Kidney capillary endothelial cell (primary cell): ENCODE measurements around the gene ZIC5.

Experiments
- DNase-seq: peaks from one replicate; pipeline ENCODE4 v3.0.0-alpha.2; 2018; ENCODE audit warnings: low spot score

ZIC5 gene

DNA sequence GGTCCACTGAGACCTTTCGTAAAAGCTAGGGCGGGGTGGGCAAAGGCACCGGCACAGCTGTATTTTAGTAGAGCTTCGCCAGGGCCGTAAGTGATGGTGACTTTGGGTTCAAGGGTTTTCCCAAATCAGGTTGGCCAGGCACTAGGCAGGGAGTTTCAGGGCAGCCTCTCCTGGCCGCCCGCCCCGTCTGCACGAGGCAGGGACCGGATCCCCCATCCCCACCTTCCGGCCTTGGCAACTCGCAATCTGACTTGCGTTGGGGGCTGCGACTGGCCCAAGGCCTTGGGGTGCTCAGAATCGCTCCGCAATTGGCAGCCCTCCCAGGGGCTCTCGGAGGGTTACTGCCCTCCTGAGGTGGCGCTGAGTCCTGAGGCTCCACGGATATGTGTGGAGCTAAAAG, 4.1 kb upstream of the ZIC5 start:
- no peak for DNase-seq

DNA sequence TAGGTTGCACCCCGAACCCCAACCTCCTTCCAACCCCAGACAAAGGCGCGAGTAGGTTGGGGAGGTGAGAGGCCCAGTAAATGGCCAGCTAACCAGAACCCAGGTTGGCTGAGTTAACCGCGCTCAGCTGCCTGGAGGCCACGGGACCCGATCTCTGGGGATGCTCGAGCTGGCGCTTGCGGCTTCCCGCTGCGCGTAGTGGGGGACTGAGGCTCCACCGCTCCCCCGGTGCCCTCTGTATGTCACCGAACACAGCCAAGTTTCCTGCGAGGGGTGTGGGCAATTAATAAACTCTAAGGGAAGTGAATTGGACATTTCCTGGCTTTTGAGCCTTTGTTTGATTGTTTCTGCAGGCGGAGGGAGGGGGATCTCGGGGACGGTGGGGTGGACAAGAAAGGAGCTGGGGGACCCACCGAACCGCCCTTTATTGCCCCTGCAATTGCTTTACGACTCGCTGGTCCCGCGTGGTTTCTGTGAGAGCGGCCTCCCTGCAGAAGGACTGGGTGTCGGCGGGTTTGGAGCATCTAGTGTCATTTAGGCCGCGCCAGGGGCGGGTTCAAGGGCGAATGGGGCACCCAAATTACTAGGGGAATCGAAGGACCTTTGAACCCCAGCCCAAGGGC, 3.5 kb upstream of the ZIC5 start:
- DNase-seq: no peak

DNA sequence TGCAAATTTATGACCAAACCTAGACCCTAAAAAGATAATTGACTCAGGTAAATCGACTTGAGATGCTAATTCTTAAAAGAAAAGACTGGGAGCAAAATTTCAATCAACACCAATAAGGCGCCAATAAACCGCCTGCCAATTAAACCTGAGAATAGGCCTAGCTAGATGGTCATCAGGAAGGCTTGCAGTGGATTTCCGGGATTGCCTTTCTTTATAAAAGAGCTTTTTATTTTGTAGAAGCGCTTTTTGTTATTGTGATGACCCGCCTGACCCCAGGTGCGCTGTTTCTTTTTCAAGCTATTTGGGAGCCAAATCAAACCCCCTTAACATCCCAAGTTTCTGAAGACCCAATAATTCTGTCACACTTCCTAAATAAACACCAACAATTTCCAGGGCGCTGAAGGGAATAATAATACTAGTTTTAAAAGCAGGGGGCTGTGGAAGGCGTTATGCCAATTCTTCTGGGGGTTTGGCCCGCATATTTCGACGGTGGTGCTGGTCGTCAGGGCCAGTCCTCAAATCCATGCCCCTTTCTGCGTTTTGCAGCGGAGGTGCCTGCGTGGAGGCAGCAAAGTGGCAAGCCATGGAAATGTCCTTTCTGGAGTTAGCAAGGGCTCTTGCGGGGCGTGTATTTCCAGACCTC, 2.9 kb upstream of the ZIC5 start:
- no peak for DNase-seq

DNA sequence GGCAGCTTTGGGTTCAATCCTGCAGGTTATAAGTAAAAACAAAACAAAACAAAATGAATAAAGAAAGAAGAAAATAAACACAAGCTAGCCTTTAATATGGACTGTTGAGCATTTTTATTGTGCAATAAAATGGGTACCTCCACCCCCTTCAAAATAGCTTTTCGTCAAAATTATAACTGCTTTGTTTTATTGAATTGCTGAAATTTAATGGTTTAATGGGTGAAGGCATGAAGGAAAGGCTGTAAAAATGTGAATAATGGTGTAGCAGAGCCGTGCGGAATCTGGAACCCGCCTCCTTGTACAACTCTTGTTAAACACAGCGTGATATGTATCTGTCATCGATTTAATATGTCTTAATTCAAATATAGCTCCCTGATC, 2.2 kb upstream of the ZIC5 start:
- no peak for DNase-seq

DNA sequence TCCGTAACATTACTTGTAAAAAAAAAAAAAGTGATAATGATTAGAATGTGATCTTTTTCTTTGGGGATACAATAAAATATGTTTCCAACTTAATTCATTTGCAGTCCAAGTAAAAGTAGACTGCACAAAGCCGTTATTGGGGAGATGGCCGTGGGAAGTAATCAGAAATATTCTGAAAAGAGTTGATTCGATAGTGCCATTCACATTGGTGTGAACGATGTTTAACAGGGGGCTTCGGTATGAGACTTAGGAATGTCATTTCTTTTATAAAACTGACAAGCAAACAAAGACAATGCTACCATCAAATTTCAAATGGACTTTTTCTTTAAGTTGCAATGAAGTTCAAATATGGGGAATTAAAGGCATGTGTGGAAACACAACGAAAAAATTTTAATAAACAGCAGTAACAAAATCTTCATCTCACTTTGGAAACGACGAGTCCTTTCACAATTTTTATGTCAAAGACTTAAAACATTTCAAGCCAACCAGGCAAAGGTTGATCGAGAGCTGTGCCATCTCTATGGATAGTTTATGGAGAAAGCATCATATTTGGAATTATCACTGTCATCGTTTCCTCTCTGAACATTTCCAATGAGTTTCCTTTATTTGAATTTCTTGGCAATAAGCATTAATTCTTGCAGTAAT, 1.7 kb upstream of the ZIC5 start:
- no peak for DNase-seq

DNA sequence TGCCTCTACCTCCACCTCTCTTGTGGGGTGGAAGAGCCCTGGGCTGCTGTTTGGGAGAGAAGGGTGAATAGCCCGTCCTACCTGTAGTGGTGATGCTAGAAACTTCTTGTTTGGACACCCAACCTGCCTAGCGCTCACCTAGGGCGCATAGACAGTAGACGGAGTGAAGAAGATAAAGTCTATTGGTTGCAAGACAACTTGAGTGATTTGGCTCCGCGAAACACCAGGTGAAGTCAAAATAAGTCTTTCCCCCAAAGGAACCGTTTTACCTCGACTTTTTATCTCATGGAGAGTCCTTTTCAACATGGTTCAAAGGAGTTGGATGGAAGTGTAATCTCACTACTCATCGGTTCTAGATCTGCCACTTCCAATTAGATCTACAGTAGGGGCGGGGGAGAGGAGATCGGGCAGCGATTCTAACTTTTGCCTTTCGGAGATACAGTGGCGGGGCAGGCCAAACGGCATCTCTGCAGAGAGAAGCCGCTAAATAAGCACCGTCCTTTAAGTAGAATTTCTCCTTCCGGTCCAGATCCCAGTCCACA, 694 bp upstream of the ZIC5 start:
- DNase-seq: no peak

DNA sequence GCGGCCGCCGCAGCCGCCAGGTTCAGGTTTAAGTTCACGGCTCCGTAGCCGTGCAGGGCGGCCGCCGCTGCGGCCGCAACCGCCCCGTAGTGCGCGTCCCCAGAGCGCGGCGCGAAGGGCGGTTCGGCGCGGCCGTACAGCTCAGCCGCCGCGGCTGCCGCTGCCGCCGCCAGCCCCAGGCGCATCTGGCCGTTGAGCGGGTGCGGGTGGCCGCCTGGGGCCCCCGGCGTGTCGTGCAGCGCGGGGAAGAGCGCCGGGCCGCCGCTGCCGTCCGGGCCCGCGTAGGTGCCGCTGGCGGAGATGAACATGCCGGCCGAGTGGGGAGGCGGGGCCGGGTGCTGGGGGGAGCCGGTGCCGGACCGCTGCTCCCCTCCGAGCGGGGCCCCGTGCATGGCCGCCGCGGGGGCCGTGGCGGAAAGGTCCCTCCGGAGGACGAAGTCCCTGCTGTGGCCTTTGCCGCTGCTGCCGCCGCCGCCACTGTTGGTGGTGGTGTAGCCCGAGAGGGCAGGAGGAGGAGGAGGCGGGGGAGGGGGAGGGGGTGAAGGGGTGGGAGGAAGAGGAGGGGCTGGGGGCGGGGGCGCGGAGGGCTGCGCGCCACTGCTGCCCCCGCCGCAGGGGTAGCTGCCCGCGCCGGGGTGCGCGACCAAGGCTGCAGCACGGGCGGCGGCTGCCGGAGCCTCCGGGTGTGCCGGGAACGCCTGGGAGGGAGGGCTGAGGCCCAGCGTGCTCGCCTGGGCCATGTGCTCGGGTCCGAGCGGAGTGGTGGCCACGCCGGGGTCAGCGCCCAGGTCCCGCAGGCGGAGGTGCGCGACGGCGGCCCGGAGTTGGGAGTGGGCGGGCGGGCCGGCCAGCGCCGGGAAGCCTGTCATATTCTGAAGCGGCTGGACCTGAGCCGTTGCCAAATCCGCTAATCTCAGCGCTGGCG, 654 bp downstream of the ZIC5 start:
- DNase-seq: no peak

DNA sequence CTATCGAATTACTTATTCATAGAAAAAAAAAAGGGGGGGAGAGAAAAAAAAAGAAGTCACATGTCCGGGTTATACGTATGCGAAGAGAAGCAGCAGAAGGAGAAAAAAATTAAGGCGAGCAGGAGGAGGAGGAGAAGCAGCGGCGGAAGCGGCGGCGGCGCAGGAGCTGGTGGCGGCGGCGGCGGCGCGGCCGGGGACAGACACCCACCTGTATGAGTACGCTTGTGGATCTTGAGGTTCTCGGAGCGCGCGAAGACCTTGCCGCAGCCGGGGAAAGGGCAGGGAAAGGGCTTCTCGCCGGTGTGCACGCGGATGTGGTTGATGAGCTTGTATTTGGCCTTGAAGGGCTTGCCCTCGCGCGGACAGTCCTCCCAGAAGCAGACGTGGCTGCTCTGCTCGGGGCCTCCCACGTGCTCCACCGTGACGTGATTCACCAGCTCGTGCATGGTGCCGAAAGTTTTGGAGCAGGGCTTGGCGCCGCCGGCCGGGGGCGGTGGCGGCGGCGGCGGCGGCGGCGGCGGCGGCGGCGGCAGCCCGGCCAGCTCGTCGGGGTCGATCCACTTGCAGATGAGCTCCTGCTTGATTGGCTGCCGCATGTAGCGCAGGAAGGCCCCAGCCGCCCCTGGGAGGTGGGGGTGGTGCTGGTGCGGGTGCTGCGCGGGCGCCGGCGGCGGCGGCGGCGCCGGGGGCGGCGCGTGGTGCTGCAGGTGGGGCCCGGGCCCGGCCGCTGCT, 1.5 kb downstream of the ZIC5 start:
- no peak for DNase-seq

DNA sequence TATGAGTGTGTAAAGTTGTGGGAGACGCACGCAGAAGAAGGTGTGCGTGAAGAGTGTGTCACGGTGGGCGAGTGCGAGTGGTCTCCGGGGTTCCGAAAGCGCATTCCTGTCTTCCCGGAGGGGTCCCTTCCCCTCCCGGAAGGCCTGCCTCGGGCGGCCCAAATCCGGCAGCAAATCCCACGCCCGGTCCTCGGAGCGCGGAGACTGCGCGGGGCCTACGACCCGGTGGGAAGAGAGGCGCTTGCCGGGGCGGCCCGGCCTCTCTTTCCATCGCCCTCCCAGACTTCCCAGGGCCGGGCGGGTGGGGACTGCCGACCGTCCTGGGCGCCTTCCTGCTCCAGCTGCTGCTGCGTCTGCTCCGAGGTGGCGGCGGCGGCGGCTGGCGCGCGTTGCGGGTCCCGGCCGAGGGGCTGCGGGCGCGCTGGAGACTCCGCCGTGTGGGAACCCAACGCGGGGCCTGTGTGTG, 2.1 kb downstream of the ZIC5 start:
- no peak for DNase-seq

DNA sequence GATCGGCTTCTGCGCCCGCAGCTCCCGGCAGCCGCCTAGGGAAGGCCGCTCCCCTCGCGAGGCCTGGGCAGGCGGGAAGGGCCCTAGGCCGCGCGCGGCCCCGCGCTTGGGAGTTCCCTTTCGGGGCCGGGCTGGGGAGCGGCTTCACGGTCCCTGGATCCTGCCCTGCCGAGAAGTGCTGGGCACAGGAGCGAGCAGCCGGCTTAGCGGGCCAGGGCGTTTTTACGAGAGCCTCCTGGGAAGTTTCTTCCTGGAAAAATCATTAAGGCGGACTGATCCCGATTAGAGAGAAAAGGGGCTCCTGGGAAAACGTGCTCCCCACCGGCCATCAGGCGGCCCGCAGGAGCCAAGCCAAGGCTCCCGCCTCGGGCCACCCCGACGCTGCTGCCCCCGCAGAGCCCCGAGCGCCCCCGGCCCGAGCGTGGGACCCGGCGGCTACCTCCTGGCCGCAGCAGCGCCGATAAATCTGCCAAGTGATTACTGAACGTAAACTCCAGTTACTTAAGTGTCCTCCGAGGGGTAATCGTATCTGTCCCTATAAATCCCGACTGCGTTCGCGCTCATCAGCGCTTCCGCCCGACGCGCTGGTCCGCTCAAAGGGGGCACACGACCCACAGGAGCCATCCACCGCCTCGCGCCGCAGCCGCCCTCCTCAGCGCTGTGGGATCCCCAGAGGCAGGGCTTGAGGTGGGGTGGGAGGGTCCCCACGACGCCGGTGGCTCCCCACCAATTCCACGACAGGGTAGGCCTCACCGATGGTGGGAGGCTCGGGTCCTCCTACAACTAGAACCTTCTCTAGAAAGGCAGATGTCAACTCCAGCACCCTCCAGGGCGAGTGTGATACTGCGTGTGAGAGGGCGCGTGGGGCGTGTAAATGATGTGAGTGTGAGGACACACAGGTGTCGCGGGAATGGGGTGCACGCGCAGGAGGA, 2.8 kb downstream of the ZIC5 start:
- DNase-seq: no peak

DNA sequence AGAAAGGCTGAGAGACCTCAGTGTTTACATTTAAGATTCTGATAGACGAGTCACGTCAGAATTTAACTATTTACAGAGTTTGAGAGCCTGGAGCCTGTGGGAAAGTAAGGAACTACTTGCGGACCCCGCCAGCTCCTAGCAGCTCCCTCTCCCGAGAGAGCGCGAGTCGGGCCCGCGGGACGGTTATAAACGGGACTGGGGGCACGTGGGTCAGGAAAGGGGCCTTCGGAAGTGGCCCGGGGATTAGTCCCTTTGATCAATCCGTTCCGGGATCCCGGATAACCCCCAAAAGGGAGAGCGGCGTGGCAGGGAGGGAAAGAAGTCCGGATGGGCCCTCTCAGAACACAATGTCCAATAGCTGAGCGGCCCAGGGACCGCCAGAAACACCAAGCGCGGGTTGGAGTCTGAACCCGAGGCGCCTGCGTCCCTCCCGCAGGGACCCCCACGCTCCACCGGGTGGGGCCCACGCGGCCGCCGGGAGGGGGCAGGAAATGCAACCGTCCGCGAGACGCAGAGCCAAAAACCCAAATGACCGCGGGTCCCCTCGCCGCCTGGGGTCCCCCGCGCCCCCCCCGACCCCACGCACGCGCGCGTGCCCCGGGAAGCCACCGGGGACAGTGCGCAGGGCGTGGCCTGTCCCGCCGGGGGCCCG, 3.6 kb downstream of the ZIC5 start:
- no peak for DNase-seq

DNA sequence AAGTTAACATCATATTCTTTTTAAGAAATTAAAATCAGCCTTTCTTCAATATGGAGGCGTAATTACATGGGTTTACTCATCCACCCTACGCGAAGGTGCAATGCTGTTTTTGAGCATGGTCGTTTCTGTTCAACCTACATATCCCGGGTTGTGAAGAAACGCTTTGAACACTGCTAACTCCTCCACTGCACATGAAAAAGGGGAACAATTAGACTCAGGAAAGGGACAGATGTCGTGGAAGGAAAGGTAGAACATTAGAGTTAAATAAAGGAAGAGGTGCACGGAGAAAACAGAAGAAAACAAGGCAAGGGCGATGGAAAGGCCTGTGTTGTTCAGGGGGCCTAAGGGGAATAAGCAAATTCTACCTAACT, 4.1 kb downstream of the ZIC5 start:
- DNase-seq: no peak

DNA sequence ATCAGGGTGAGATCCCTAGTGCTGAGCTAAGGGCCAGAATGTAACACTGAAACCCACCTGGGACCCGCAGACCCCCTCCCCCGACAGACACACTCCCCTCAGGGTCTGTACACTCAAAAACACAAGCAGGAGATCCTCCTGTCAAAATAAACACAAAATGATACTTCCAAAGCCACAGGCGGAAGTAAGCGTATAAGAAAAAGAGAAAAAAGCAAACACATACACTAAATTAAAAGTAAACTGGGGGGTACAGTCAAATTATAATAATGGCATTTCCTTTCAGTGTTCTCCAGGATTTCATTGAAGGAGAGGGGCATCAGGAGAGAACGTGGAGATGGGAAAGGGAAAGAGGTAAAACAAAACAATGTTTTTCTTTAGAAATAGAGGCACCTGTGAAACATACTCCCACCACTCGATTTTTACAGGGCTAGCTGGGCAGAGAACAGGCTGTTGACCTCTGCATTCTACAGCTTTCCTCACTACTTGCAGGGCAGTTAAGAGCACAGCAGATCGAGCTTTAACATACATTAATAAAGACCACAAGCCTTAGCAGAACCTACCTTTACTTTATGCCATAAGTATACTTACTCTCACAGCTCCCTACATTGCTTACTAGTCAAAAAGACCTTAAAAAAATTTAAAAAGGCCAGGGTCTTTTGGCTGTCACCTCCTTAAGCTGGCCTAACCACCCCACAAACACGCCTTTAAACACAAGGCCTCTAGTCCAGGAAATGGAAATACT, 5.3 kb downstream of the ZIC5 start:
- DNase-seq: no peak

DNA sequence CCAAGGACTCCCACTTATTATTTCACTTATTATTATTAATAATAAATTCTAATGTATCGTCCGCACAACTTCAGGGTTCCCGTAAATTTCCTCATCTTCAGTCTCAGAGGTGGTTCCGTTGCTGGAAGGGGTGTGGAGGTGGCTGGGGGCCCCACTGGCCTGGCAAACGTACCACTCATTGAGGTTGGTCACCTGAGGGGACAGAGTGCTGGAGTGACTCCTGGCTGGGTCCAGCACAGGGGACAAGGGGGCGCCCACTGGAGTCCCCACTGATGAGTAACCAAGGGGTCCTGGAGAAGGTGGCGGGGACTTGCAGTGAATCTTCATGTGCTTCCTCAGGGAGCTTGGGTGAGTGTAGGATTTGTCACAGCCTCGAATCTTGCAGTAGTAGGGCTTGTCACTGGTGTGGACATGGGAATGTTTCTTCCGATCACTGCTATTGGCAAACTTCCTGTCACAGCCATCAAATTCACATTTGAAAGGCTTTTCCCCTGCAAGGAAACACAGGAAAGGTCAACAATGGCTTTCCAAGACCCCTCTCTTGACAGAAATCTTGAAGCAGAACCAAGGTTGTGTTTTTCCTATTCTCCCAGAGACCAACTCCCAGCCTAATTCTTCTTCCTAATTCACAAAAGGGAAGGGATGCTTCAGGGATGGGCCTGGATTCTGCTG, 6.1 kb downstream of the ZIC5 start:
- no peak for DNase-seq

DNA sequence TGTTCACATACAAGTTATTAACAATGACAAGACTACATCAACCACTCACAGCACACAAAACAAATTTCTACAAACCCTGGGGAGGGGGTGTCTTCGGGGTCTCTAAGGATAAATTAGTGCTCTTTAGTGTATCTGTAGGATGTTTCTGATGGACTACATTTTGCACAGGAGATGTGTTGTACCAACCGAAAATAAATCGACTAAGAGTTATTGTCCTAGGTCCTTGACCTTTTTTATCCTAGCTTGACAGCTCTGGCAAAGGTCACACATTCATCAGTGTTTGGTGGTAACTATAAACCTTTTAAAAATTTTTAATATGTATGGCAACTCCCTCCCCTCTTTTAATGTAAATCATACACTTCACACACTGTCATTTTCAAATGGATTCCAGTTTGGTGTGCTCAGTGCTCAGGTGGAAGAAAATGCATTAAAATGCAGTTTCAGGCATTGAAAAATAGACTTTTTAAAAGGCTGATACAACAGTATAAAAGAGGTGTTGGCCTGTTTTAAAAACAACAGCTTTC, 7.7 kb downstream of the ZIC5 start:
- no peak for DNase-seq

DNA sequence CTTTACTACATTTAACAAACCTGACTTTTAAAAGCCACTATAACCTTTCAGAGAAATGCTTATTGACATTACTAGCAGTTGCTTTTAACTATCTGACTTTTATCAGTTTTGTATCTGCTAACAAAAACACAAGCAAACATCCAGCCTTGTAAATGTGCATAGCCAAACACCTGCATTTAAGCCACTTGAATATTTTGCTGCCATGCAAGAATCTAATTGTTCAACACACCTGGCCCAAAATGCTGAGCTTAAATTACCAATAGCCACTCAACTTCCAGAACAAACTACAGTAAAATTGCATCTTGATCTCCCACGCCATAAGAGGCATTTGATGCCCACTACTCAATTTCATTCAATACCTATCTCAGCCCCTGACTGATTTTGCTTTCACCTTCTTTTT, 9.3 kb downstream of the ZIC5 start:
- DNase-seq: no peak

DNA sequence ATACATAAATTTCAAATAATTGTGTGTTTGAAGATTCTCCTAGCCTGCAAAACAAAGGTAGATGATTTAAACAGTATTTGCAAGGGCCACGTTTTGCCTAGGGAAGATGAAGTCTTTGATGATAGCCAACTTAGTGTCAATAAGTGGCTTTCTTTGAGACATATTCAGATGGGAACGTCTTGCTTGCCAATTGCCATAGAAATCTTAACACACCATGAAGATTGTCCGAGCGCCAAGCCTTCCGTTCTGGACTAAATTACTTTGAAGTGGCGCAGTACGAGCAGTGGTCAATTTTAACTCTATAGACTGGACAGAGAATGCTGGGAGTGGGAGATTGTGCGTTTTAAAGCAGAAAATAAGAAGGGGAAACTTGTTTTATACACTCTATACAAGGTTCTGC, 9.9 kb downstream of the ZIC5 start:
- no peak for DNase-seq

DNA sequence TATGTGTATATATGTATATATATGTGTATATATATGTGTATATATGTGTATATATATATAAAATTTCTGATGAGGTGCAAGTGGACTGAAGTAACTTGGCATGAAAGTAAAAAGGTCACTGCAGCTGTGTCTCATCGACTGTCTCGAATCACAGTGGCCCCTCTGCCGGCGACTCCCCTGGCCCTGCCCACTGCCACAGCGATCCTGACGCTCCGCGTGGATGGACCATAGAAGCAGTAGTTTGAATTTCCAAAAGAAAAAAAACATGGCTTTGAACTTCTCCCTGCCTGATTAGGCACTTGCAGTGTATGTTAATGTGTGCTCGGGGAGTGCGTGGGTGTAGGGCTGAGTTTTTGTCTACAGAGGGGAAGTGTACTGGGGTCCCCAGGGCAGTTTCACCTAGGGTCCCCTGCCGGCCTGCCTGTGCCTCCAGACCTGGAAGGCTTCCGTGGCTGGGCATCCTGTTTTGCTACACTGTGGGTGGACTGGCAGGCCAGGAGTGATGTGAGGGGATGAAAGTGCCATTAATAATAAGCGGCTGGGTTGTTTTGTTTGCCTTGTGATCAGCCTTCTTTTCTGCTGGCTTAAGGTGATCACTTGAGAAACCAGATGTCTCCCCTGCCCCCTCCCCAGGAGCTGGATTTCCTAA, 10.8 kb downstream of the ZIC5 start:
- DNase-seq: no peak
